Kidney capillary endothelial cell (primary cell): ENCODE measurements around the gene HK2.
"Not testable (repeated sequence)": the region's sequence is repeated elsewhere in the genome, so short reads cannot be mapped to it uniquely, and the experiment has no call there.

ENCODE experiments used
- DNase-seq: peaks from one replicate; pipeline ENCODE4 v3.0.0-alpha.2; 2018; ENCODE audit warnings: low spot score

HK2 gene

DNA sequence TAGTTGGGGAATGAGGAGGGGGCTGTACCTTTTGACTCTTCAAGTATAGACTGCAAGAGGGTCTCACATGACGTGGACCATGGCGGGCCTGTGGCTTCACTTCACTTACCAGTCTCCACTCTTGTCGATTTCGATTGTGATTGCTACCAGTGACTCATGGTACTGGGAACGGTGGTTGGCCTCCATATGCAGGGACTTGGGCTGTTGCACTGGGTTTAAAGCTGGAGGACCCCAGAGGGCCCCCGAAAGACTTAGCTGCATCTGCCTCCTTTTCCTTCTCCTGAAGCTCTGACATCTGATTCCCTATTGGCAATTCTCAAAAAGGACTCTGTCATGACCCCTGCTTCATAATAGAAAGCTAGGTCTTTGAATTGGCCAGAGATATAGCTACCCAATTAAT, 43.4 kb downstream of the HK2 start:
- no peak for DNase-seq

DNA sequence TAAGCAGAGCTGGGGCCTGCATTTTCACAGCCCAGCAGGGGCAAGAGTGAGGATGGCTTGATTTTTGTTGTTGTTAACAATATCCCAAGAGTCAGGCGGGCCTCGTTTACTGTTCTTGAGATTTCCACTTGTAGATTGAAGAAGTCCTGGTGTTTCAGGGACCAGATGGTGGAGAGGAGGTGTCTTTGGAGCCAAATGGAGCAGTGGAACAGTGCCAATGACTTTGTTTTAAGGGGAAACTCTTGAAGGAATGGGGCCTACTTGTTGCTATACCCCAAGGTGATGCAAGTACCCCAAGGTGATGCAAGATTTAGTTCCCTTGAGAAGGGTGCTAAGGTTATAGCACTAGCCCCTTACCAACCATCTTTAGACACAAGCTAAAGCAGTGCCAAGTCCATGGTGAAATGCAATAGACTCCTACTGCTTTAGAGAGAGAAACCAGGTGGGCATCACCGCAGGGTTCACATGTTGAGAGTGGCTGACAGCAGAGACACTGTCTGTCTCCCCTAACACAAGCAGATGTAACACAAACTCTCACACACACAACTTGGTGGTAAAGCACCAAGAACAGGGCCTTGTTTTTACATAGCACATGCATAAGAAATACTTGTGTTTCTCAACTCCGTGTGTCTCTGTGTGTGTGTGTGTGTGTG, 44.0 kb downstream of the HK2 start:
- no peak for DNase-seq

- DNase-seq = no peak
Observed at GRCh38 chr2:74878551-74878950, 44.6 kb downstream of the HK2 start.

- DNase-seq = no peak
Observed at GRCh38 chr2:74880054-74880728, 46.3 kb downstream of the HK2 start.

GRCh38 chr2:74881176-74881575, 47.2 kb downstream of the HK2 start:
- no peak for DNase-seq

GRCh38 chr2:74881626-74882298, 47.8 kb downstream of the HK2 start:
- DNase-seq = no peak

GRCh38 chr2:74882299-74882687, 48.4 kb downstream of the HK2 start:
- no peak for DNase-seq

- no peak for DNase-seq
Observed at GRCh38 chr2:74883011-74883410, 49.1 kb downstream of the HK2 start.

- no peak for DNase-seq
Observed at GRCh38 chr2:74884118-74884762, 50.3 kb downstream of the HK2 start.

DNA sequence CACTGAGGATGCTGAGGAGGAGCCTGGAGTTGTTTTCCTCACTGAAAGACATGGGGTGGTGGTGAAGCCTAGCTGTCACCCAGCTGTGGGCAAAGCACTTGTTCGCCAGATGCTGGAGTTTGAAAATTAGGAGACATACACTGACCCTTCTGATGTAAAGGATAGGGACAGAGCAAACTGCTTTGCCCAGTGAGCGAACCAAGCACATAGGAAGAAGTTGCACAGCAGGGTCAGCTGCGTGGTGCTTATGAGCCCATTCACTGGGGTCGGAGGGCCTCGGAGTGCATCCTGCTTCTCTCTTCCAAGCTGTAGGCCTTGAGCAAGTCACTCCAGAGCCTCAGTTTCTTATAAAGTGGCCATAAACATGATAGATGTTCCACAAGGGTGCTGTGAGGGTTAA, 50.9 kb downstream of the HK2 start:
- DNase-seq = no peak

- DNase-seq = no peak
Observed at GRCh38 chr2:74886251-74886650, 52.3 kb downstream of the HK2 start.

DNA sequence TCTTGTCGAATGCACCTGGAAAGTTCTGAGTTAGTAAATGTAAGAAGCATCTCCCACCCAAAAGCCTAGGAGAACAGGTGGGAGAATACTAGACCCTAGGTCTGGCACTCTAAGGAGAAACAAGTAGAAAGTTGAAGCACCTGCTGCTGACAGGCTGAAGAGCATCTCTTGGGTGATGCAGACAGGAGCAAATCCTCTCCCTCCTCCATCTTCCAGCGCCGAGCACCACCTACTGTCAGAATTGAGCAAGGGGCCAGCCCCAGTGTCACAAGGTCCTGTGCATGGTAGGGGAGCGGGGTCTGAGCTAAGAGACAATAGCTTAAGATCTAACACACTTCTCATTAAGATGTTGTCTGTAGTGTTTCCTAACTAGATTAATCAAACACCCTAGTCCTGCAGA, 52.9 kb downstream of the HK2 start:
- DNase-seq = no peak

- DNase-seq = no peak
Observed at GRCh38 chr2:74887445-74887951, 53.6 kb downstream of the HK2 start.

GRCh38 chr2:74887960-74888700, 54.2 kb downstream of the HK2 start:
- no peak for DNase-seq

DNA sequence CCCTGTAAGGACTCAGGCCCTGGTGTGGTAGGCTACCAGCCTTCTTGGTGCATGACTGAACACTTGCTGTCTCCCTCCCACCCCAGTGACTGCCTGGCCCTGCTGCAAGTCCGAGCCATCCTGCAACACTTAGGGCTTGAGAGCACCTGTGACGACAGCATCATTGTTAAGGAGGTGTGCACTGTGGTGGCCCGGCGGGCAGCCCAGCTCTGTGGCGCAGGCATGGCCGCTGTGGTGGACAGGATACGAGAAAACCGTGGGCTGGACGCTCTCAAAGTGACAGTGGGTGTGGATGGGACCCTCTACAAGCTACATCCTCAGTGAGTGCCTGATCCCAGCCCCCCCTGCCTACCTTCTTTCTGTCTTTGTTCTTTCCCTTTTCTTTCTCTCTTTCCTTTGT, 55.2 kb downstream of the HK2 start:
- no peak for DNase-seq

- no peak for DNase-seq
Observed at GRCh38 chr2:74890711-74891110, 56.8 kb downstream of the HK2 start.

DNA sequence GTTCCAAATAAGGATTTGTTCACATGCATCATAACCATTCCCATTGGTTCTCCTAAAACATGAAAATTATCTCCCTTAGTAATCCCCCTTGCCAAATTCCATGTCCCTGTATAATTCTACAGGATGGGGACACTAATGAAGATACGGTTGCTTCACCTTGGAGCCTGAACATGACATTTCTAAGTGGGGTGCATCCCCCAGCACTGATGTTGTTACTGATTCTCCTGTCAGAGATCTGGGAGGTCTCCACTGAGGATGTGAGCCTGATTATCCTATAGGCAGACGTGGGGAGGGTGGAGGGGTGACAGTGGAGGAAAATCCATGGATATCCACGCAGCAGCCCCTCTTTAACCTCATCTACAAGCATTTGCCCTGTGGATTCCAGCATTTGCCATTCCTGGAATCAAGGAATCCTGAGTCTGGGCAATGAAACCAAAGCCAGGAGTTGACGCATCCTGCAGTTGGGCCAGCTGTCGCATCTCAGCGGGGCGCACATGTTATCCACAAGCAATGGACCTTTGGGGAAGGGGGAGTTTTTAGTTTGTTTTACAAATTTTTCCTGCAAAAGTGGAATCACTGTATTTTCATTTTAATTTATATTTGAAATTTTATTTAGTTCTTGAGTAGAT, 57.3 kb downstream of the HK2 start:
- no peak for DNase-seq

DNA sequence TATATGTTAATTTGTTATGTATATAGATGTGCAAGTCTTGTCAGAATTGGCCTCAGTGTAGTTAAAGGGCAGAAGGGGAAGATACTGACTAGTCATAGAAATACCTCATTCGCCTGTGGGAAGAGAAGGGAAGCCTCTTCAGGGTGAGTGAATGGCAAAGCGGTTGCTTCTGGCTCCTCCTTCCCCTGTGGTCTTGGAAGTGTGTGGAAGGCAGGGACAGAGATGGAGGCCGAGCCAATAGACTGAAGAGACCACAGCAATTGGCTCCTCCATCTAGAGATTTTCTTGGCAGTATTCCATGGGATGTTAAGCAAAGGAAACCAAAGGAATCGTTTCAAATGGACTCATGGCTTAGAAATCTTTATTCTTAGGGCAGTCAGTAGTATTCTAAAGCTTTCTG, 57.9 kb downstream of the HK2 start:
- not testable (repeated sequence) for DNase-seq

DNA sequence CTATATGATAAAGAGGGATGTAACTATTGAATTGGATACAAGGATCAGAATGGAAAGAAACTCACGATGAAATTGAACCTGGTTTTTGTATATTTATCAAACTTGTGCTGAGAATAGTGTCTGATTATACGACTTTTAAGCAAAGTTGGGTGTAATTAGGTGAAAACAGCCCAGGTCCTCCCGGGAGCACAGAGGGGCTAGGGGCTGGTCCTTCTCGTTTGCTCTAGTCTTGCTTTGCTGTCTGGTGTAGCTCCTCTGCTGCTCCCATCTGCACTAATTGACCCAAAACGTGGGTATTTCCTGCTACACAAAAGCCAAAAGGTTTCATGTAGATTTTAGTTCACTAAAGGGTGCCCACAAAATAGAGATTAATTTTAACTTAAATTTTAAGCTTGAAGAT, 58.7 kb downstream of the HK2 start:
- DNase-seq = no peak

- DNase-seq = peak; percentile 87
Observed at GRCh38 chr2:74893332-74893731, 59.4 kb downstream of the HK2 start.

- DNase-seq = no peak
Observed at GRCh38 chr2:74894272-74894981, 60.5 kb downstream of the HK2 start.
